ENCODE data around the gene MACO1.

- TF ChIP-seq CTCF (IDR thresholded peaks at IDR 0.05; ENCODE audit: low read depth, low read length, poor library complexity, severe bottlenecking) (no peak), EZH2phosphoT487 (IDR thresholded peaks at IDR 0.05; ENCODE audit: borderline replicate concordance, low read length) (no peak)
Observed at GRCh38 chr1:25468033-25468432, 37.3 kb downstream of the MACO1 start.

All from DOHH2 (cell line).